ENCODE data around the gene ALOX15B.

GRCh38 chr17:8032442-8032841, 6.4 kb upstream of the ALOX15B start:
- TF ChIP-seq POLR2A (IDR thresholded peaks at IDR 0.05; ENCODE audit: insufficient read depth in 1 of 2, low read depth in 2 of 2, low read length in 2 of 2) (no peak), ZNF331 (CRISPR knock-in tag; IDR thresholded peaks at IDR 0.05) (no peak)
